ENCODE data around the gene SMARCD3. TPM values are rescaled to one million over a fixed set of nuclear protein-coding genes. Genes with fewer than 3 reads are reported as not detected.

Gene SMARCD3
- total RNA-seq, 1 experiment from 2014 or later, result 30.3 TPM

DNA sequence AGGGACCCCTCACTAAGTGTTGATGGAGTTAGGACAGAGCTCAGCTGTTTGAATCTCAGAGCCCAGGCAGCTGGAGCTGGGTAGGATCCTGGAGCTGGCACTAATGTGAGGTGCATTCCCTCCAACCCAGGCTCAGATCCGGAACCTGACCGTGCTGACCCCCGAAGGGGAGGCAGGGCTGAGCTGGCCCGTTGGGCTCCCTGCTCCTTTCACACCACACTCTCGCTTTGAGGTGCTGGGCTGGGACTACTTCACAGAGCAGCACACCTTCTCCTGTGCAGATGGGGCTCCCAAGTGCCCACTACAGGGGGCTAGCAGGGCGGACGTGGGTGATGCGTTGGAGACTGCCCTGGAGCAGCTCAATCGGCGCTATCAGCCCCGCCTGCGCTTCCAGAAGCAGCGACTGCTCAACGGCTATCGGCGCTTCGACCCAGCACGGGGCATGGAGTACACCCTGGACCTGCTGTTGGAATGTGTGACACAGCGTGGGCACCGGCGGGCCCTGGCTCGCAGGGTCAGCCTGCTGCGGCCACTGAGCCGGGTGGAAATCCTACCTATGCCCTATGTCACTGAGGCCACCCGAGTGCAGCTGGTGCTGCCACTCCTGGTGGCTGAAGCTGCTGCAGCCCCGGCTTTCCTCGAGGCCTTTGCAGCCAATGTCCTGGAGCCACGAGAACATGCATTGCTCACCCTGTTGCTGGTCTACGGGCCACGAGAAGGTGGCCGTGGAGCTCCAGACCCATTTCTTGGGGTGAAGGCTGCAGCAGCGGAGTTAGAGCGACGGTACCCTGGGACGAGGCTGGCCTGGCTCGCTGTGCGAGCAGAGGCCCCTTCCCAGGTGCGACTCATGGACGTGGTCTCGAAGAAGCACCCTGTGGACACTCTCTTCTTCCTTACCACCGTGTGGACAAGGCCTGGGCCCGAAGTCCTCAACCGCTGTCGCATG lies 11.0 kb downstream of the SMARCD3 start:
- H3K36me3 ChIP-seq (ENCODE audit: control insufficient read depth in 1 of 2, insufficient read depth in 2 of 2, low read length in 2 of 2), result peaks cover 18 to 31% of the 10 kb centered on the region in 2 experiments
- intact Hi-C loops (cut with micrococcal nuclease), result no loop called here
- DNase-seq (ENCODE audit: low read depth, low spot score), result no peak
- no peak overlapping the region for H3K9ac ChIP-seq (ENCODE audit: low read length)
- no peaks in the 10 kb centered on the region for H4K20me1 ChIP-seq (ENCODE audit: insufficient read depth)
- BruUV-seq (replicated peaks), result no TSS peak
- no peak overlapping the region for H2AFZ ChIP-seq (ENCODE audit: low read depth, low read length, poor library complexity, severe bottlenecking)
- H3K9me2 ChIP-seq (ENCODE audit: insufficient read depth), result no peaks in the 10 kb centered on the region
- H3K4me2 ChIP-seq (ENCODE audit: low read length), result no peak overlapping the region
- peaks cover 6 to 20% of the 10 kb centered on the region in 2 experiments; a peak in 3 of 4 replicates for H3K4me1 ChIP-seq (ENCODE audit: control insufficient read depth in 1 of 2, insufficient read depth in 2 of 2, low read length in 2 of 2)
- H3K27ac ChIP-seq (ENCODE audit: low read depth, low read length), result no peak overlapping the region
- no peaks in the 10 kb centered on the region for H3K9me3 ChIP-seq (ENCODE audit: control insufficient read depth in 1 of 2, insufficient read depth in 1 of 2, low read depth in 1 of 2, low read length in 2 of 2)
- ChIA-PET POLR2A (no interaction called here), CTCF (no interaction called here), RAD21 (ENCODE audit: low non-redundant PET in 1 of 2, low total read pairs in 2 of 2, uncharacterized antibody in 2 of 2, unreplicated experiment in 2 of 2) (no interaction called here)
- H3K27me3 ChIP-seq (ENCODE audit: insufficient read depth, low read length), result no peaks in the 10 kb centered on the region
- TF ChIP-seq CEBPB (IDR thresholded peaks at IDR 0.05; ENCODE audit: low read depth), result no peak
- TF ChIP-seq ZFX (IDR thresholded peaks at IDR 0.05), result no peak
- TF ChIP-seq POLR2A (IDR thresholded peaks at IDR 0.05; ENCODE audit: borderline replicate concordance, extremely low read depth, insufficient read depth, insufficient read length), result no peak
- no peak for TF ChIP-seq CBX3 (IDR thresholded peaks at IDR 0.05; ENCODE audit: low read depth)
- TF ChIP-seq, protein P1, sequence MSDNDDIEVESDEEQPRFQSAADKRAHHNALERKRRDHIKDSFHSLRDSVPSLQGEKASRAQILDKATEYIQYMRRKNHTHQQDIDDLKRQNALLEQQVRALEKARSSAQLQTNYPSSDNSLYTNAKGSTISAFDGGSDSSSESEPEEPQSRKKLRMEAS (IDR thresholded peaks at IDR 0.05), result no peak
- no peak for TF ChIP-seq JUND (IDR thresholded peaks at IDR 0.05)
- no peak for TF ChIP-seq ZNF274 (IDR thresholded peaks at IDR 0.05; ENCODE audit: low read depth, low read length)
- TF ChIP-seq RAD21 (IDR thresholded peaks at IDR 0.05; ENCODE audit: low read depth), result no peak
- no peak for TF ChIP-seq EGR1 (IDR thresholded peaks at IDR 0.05; ENCODE audit: low read depth)
- TF ChIP-seq ELF1 (IDR thresholded peaks at IDR 0.05; ENCODE audit: borderline replicate concordance, low read depth), result no peak
- no peak for TF ChIP-seq YY1 (IDR thresholded peaks at IDR 0.05; ENCODE audit: extremely low read depth, insufficient replicate concordance, low read depth, low read length)
- TF ChIP-seq SRF (IDR thresholded peaks at IDR 0.05; ENCODE audit: low read depth), result no peak
- no peak for TF ChIP-seq TCF7L2 (IDR thresholded peaks at IDR 0.05; ENCODE audit: borderline replicate concordance, extremely low read depth, insufficient read depth, insufficient read length)
- no peak for TF ChIP-seq EZH2phosphoT487 (IDR thresholded peaks at IDR 0.05; ENCODE audit: borderline replicate concordance)
- TF ChIP-seq, protein P2, sequence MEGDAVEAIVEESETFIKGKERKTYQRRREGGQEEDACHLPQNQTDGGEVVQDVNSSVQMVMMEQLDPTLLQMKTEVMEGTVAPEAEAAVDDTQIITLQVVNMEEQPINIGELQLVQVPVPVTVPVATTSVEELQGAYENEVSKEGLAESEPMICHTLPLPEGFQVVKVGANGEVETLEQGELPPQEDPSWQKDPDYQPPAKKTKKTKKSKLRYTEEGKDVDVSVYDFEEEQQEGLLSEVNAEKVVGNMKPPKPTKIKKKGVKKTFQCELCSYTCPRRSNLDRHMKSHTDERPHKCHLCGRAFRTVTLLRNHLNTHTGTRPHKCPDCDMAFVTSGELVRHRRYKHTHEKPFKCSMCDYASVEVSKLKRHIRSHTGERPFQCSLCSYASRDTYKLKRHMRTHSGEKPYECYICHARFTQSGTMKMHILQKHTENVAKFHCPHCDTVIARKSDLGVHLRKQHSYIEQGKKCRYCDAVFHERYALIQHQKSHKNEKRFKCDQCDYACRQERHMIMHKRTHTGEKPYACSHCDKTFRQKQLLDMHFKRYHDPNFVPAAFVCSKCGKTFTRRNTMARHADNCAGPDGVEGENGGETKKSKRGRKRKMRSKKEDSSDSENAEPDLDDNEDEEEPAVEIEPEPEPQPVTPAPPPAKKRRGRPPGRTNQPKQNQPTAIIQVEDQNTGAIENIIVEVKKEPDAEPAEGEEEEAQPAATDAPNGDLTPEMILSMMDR (IDR thresholded peaks at IDR 0.05 in 2 of 3, conservative IDR thresholded peaks at IDR 0.05 in 1 of 3; ENCODE audit: borderline replicate concordance in 1 of 3, insufficient read depth in 1 of 3, low read depth in 2 of 3, low read length in 2 of 3), result no peak
- TF ChIP-seq EZH2 (IDR thresholded peaks at IDR 0.05), result no peak
- TF ChIP-seq, protein P3, sequence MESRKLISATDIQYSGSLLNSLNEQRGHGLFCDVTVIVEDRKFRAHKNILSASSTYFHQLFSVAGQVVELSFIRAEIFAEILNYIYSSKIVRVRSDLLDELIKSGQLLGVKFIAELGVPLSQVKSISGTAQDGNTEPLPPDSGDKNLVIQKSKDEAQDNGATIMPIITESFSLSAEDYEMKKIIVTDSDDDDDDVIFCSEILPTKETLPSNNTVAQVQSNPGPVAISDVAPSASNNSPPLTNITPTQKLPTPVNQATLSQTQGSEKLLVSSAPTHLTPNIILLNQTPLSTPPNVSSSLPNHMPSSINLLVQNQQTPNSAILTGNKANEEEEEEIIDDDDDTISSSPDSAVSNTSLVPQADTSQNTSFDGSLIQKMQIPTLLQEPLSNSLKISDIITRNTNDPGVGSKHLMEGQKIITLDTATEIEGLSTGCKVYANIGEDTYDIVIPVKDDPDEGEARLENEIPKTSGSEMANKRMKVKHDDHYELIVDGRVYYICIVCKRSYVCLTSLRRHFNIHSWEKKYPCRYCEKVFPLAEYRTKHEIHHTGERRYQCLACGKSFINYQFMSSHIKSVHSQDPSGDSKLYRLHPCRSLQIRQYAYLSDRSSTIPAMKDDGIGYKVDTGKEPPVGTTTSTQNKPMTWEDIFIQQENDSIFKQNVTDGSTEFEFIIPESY (IDR thresholded peaks at IDR 0.05; ENCODE audit: extremely low read depth, insufficient replicate concordance, low read length), result no peak
- no peak for TF ChIP-seq SP1 (IDR thresholded peaks at IDR 0.05; ENCODE audit: low read depth)
- no peak for TF ChIP-seq POLR2AphosphoS5 (IDR thresholded peaks at IDR 0.05; ENCODE audit: low read depth, low read length)
- no peak for ATAC-seq
- no peak overlapping the region for H3K4me3 ChIP-seq (replicated peaks in 1 of 2; ENCODE audit: low read depth in 1 of 2, low read length in 2 of 2)
- H3K79me2 ChIP-seq (ENCODE audit: insufficient read depth, low read length), result peaks cover 32% of the 10 kb centered on the region
